Natural killer cell treated with Interleukin-12 subunit alpha and Interleukin-12 subunit beta and Interleukin-15 and Interleukin-18, amount 100 ng/mL, for 72 hours (primary cell): ENCODE measurements around the gene DTX4. TPM values are rescaled to one million over a fixed set of nuclear protein-coding genes. Genes with fewer than 3 reads are reported as not detected.

Experiments used
- ATAC-seq, 2 donors: fragments of 150-1000 bp; cut with Tn5 transposase in 1 of 2; sonication (Bioruptor Pico), chemical (Tn5 transposase) in 1 of 2; 2 replicates each; pipeline ENCODE4 v1.10.0; 2021
- DNase-seq: peaks from one replicate; pipeline ENCODE4 v3.0.0; 2022; ENCODE audit warnings: low spot score
- H3K27ac Mint-ChIP-seq, 2 donors: 1 replicate in 1 of 2; 2 replicates in 1 of 2; pipeline ENCODE4 v1.8.0; 2022; ENCODE audit warnings: mixed read lengths in 2 of 2, mild to moderate bottlenecking in 1 of 2, moderate library complexity in 1 of 2
- H3K27me3 Mint-ChIP-seq, 2 donors: 1 replicate in 1 of 2; 2 replicates in 1 of 2; pipeline ENCODE4 v1.8.0; 2022; ENCODE audit warnings: mixed read lengths in 2 of 2
- H3K36me3 Mint-ChIP-seq: one replicate; pipeline ENCODE4 v1.8.0; 2022; ENCODE audit warnings: mixed read lengths
- H3K4me1 Mint-ChIP-seq, 2 donors: 1 replicate in 1 of 2; 2 replicates in 1 of 2; pipeline ENCODE4 v1.8.0; 2022; ENCODE audit warnings: low read depth in 2 of 2, mixed read lengths in 2 of 2, mild to moderate bottlenecking in 1 of 2
- H3K4me3 Mint-ChIP-seq: one replicate; pipeline ENCODE4 v1.8.0; 2022; ENCODE audit warnings: mixed read lengths
- H3K9me3 Mint-ChIP-seq: 2 replicates; pipeline ENCODE4 v1.8.0; 2022; ENCODE audit warnings: mixed read lengths
- total RNA-seq, 2 donors: library from RNA; stranded (reverse); gene quantifications; one replicate each; pipeline ENCODE4 v1.2.3, GENCODE V29; 2022

The DTX4 gene
- total RNA-seq, 2 donors from 2014 or later = 0.17 to 0.33 TPM

DNA sequence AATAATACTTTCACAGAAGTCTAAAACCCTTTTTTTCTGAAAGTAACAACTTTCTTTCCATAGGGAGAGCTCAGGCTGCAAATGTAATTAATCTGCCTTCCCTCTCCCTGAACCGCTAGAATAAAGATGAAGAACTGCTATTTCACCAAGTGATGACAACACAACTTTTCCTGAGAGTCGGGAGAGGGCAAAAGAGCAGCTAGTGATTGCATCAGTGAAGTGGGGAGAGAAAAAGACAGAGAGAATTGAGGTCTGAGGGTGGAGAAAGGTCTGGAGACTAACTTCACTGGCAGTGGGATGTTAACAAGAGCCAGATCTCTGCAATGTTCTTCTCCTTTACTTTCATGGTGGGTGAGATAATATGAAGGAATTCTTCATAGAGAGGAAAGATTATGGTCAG, 51.7 kb downstream of the DTX4 start:
- H3K9me3 Mint-ChIP-seq = no peaks in the 10 kb centered on the region
- no peak for ATAC-seq
- H3K36me3 Mint-ChIP-seq = no peaks in the 10 kb centered on the region
- no peak overlapping the region for H3K27ac Mint-ChIP-seq
- peaks cover 5 to 21% of the 10 kb centered on the region in 2 donors for H3K27me3 Mint-ChIP-seq
- DNase-seq = no peak
- no peak overlapping the region for H3K4me3 Mint-ChIP-seq
- peaks cover 9 to 13% of the 10 kb centered on the region in 2 donors for H3K4me1 Mint-ChIP-seq

DNA sequence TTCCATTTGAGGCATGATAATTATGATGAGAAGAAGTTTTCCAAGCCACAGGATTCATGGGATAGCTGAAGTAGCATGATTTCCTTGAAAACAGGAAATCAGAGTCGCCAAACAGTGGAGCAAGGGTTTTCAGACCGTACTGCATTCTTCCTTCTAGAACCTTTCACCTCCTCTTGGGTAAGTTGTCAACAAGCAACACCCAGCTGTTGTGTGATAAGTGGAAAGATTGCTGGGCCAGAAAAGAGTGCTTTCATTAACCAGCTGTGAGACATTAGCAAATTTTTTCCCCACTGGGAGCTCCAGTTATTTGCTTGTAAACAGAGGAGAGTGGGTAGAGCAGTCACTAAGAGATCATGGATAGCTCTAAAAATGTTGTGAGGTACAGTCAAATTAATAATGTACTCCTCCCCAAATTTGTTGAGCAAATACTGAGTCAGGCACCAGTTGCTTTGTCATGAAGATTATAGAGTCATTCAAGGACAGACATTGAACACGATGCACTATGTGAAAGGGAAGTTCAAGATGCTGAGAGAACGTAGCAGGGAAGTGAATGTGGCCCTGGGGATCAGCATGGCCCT, 52.5 kb downstream of the DTX4 start:
- no peak for DNase-seq
- Mint-ChIP-seq H3K4me1 (peaks cover 9 to 13% of the 10 kb centered on the region in 2 donors), H3K4me3 (no peak overlapping the region), H3K9me3 (no peaks in the 10 kb centered on the region), H3K27me3 (peaks cover 5 to 21% of the 10 kb centered on the region in 2 donors), H3K27ac (no peak overlapping the region), H3K36me3 (no peaks in the 10 kb centered on the region)
- no peak for ATAC-seq

DNA sequence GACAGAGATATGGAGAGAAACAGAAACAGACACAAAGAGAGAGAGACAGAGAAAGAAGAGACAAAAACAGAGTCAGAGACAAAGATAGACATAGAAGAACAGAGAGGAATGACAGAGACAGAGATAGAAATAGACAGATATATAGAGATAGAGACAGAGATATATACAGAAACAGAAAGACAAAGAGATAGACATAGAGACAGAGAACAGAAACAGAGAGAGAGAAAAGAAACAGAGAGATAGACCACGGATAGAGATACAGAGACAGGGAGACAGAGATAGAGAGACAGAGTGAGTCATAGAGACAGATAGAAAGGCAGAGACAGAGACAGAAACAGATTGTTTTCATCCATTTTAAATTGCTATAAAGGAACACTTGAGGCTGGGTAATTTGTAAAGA, 53.1 kb downstream of the DTX4 start:
- peaks cover 9 to 13% of the 10 kb centered on the region in 2 donors for H3K4me1 Mint-ChIP-seq
- H3K27me3 Mint-ChIP-seq = peaks cover 5 to 21% of the 10 kb centered on the region in 2 donors
- ATAC-seq = no peak

DNA sequence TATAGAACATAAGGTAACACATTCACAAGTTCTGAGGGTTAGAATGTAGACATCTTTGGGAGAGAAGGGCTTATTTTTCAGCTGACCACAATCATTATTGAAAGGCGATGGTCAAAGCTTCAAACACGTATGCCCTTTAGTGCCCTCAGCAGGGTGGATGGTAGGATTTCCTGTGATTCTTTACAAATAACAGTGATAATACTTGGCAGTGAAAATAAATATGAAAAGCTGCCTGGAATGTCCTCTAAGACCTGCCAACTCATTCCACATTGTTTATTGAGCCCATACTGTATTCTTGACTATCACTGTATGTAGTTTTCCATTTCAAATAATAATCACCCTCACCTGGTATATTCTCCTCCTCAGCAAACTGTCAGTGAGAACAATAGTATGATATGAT, 54.5 kb downstream of the DTX4 start:
- Mint-ChIP-seq H3K9me3 (peaks cover 2% of the 10 kb centered on the region), H3K4me3 (no peak overlapping the region), H3K36me3 (peaks cover 5% of the 10 kb centered on the region), H3K27ac (no peak overlapping the region), H3K4me1 (peaks cover 9 to 13% of the 10 kb centered on the region in 2 donors), H3K27me3 (peaks cover 9 to 18% of the 10 kb centered on the region in 2 donors)
- DNase-seq = no peak
- no peak for ATAC-seq

More for the DNA sequence above, 53.1 kb downstream of the DTX4 start:
- Mint-ChIP-seq H3K4me3 (no peak overlapping the region), H3K9me3 (no peaks in the 10 kb centered on the region), H3K27ac (no peak overlapping the region), H3K36me3 (no peaks in the 10 kb centered on the region)
- DNase-seq = no peak

DNA sequence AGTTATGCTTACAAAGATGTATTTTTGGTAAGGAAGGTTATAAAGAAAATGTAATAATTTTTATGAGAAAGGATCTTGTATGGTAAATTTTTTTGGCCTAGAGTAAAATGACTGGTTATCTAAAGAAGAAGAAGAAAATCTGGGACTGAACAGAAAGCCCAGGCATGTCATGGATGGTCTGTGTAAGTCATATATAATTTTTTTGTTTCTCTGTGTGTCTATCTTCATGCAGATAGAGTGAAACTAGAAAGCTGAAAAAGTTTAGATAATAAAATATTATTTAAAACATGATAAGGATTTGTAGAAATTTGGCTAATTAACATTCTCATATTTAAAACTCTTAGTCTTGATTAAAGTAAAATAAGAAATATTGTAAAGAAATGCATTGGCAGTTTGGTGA, 68.4 kb downstream of the DTX4 start:
- H3K36me3 Mint-ChIP-seq = peaks cover 12% of the 10 kb centered on the region
- H3K4me3 Mint-ChIP-seq = no peak overlapping the region
- H3K4me1 Mint-ChIP-seq = no peaks in the 10 kb centered on the region
- peaks cover 3% of the 10 kb centered on the region for H3K9me3 Mint-ChIP-seq
- no peak overlapping the region for H3K27ac Mint-ChIP-seq
- H3K27me3 Mint-ChIP-seq = peaks cover 8 to 16% of the 10 kb centered on the region in 2 donors
- ATAC-seq = no peak
- no peak for DNase-seq

DNA sequence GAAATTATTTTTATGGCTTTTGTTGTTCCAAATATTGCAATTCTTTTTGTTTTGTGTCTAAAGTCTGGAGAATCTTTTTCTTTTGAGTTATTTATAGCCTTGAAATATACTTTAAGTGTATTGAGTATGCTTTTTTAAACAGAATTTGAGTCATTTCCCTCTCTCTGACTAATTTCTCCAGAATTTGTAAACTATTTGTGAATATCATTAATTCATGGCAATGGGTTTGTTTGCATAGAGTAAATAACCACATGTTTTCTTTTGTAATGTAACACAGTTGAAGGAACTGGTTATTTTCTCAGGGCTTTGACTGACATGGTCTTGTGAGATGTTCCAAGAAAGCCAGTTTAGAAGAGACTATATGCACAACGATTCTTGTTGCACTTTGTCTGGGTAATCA, 71.7 kb downstream of the DTX4 start:
- H3K4me3 Mint-ChIP-seq = no peak overlapping the region
- peaks cover 4% of the 10 kb centered on the region for H3K36me3 Mint-ChIP-seq
- DNase-seq (no peak), ATAC-seq (no peak)
- no peak overlapping the region for H3K27ac Mint-ChIP-seq
- H3K27me3 Mint-ChIP-seq = no peaks in the 10 kb centered on the region
- peaks cover 18 to 20% of the 10 kb centered on the region in 2 donors for H3K4me1 Mint-ChIP-seq
- no peaks in the 10 kb centered on the region for H3K9me3 Mint-ChIP-seq

DNA sequence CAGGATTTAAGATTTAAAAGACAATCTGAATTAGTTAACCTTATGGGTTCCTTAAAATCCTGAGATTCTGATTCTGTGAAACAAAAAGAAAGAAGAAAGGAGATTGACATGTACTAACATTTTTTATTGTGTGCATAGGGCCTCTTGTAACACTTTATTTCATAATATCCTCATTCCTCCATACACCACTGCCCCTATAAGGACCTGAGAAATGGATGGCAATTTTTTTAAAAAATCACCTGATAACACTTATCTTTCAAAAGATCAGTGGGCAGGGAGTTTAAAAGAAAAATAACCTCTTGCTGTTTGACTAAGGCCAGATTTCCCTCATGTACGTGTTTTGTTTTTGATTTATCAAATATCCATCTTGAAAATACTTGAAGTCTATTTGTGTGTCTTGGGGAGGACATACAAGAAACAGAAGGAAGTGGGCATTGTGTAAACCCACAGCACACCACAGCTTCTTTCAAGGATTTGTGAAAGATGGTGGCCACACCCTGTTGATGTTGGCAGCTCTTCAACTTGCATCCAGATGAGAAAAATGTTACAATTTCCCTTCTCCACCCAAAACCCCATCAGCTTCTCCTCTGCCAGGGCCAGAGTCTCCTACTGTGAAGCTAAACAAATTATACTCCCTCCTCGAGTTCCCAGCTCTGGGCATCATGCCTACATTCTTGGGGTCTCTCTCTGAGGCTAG, 75.7 kb downstream of the DTX4 start:
- H3K4me3 Mint-ChIP-seq = no peak overlapping the region
- ATAC-seq = no peak

DNA sequence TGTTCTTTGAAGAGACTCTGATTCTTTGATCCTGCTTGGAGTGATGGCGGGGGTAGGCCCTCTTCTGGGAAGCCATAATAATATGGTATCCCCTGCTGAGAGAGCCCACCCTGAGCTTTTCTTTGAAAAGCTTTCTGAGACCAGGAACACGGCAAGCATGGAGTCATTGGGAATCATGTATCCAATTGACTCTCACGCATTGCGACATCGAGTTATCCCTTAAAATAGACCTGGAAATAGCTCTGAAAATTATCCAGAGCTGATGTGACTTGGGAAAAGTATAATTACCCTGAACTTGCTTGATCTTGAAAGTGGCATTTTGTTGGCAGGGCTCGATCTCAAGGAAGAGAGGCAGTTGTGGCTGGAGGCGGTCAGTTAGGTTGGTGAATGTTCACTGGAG, 77.6 kb downstream of the DTX4 start:
- Mint-ChIP-seq H3K27ac (no peak overlapping the region), H3K4me1 (peaks cover 24 to 28% of the 10 kb centered on the region in 2 donors), H3K4me3 (no peak overlapping the region), H3K9me3 (no peaks in the 10 kb centered on the region), H3K27me3 (peaks cover 1 to 4% of the 10 kb centered on the region in 2 donors), H3K36me3 (no peaks in the 10 kb centered on the region)
- no peak for DNase-seq
- no peak for ATAC-seq

More for the DNA sequence above, 75.7 kb downstream of the DTX4 start:
- H3K27me3 Mint-ChIP-seq = peaks cover 0 to 4% of the 10 kb centered on the region in 2 donors
- no peaks in the 10 kb centered on the region for H3K36me3 Mint-ChIP-seq
- no peaks in the 10 kb centered on the region for H3K9me3 Mint-ChIP-seq
- H3K4me1 Mint-ChIP-seq = peaks cover 24 to 28% of the 10 kb centered on the region in 2 donors
- DNase-seq = no peak
- peak overlapping the region in 1 of 2 donors; percentile 9 for H3K27ac Mint-ChIP-seq

DNA sequence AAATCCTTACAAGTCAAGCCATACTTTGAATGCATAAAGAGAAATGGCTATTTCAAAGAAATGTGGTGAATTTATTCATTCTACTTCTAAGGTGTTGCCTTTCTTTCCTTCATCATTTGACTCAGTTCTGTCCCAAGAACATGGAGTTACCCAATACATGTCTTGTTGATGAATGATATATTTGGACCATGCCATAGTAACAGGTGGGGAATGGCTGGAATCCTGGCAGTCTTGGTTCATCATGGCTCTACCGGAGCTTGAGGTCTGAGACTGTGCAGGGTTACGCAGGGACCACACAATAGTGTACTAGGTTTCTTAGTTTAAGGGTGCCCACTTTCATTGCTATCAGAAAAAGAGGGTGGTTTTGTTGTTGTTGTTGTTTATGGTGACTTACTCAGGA, 81.1 kb downstream of the DTX4 start:
- ATAC-seq (no peak), DNase-seq (no peak)
- H3K4me1 Mint-ChIP-seq = peaks cover 9 to 14% of the 10 kb centered on the region in 2 donors
- peaks cover 4 to 8% of the 10 kb centered on the region in 2 donors for H3K27me3 Mint-ChIP-seq
- H3K9me3 Mint-ChIP-seq = no peaks in the 10 kb centered on the region
- no peaks in the 10 kb centered on the region for H3K36me3 Mint-ChIP-seq
- H3K27ac Mint-ChIP-seq = no peak overlapping the region
- no peak overlapping the region for H3K4me3 Mint-ChIP-seq

DNA sequence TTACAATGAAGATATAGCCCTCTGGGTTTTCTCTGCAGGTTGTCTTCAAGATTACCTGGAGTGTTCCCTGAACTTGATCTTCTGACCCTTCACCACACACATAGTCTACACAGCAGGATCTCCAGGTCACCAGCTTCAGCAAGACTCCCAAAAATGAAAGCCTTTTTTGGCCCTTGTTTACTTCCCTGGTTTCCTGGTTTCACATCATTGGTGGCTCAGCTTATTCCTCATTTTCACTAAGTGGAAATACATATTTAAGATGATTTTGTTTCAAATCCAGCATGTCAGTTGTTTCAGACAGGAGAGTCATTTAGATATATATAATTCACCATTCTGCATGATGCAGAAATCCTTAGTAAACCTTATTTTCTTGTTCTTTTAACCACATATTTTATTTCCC, 82.4 kb downstream of the DTX4 start:
- ATAC-seq (no peak), DNase-seq (no peak)
- Mint-ChIP-seq H3K4me3 (no peak overlapping the region), H3K9me3 (no peaks in the 10 kb centered on the region), H3K4me1 (peaks cover 0 to 5% of the 10 kb centered on the region in 2 donors), H3K27ac (no peak overlapping the region), H3K36me3 (no peaks in the 10 kb centered on the region), H3K27me3 (peaks cover 4 to 8% of the 10 kb centered on the region in 2 donors)

DNA sequence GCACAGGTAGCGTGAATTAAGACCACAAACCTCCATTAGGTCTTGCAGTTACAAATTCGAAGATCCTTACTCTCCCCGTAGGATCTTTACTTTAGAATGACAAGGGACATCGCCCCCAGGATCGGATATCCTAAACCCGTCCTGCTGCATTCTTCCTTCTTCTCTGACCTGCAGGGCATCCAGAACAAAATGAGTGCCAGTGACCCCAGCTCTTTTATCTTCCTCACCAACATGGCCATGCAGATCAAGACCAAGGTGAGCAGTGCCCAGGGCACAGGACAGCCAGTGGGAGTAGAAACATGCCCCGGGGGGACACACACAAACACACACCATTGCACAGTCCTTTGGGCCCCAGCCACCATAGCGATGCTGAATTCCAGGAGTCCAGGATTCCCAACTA, 83.3 kb downstream of the DTX4 start:
- no peak overlapping the region for H3K4me3 Mint-ChIP-seq
- H3K4me1 Mint-ChIP-seq = peaks cover 0 to 5% of the 10 kb centered on the region in 2 donors
- no peaks in the 10 kb centered on the region for H3K9me3 Mint-ChIP-seq
- ATAC-seq (no peak), DNase-seq (no peak)
- no peaks in the 10 kb centered on the region for H3K36me3 Mint-ChIP-seq
- H3K27ac Mint-ChIP-seq = no peak overlapping the region
- peaks cover 3 to 8% of the 10 kb centered on the region in 2 donors for H3K27me3 Mint-ChIP-seq

Other genes with a start within 250 kb of the DTX4 start
- gene GLYATL1, start 232.6 kb upstream of the DTX4 start, total RNA-seq = not detected
- gene GLYATL1B, start 85.8 kb upstream of the DTX4 start, total RNA-seq = not detected
- 10 to 100 TPM; 26.7 to 33.0 TPM for gene FAM111B, start 64.9 kb upstream of the DTX4 start, total RNA-seq
- 10 to 100 TPM; 69.7 to 79.6 TPM for gene FAM111A, start 29.3 kb upstream of the DTX4 start, total RNA-seq
- under 1 TPM in 1 of 2 donors, not detected in 1; 0.11 TPM for gene MPEG1, start 40.8 kb downstream of the DTX4 start, total RNA-seq
- not detected for gene OR5AN1, start 186.8 kb downstream of the DTX4 start, total RNA-seq